HG03045 (cell line): ENCODE results near the gene ZNF92.
"Not testable (repeated sequence)": the region's sequence is repeated elsewhere in the genome, so short reads cannot be mapped to it uniquely, and the experiment has no call there.

ENCODE experiments used
- ATAC-seq: cut with Tn5 transposase; IDR thresholded peaks from one replicate; pipeline ENCODE4 v1.9.1; 2021; ENCODE audit warnings: mild to moderate bottlenecking, moderate library complexity; ENCODE audit not compliant: unreplicated experiment

The ZNF92 gene

DNA sequence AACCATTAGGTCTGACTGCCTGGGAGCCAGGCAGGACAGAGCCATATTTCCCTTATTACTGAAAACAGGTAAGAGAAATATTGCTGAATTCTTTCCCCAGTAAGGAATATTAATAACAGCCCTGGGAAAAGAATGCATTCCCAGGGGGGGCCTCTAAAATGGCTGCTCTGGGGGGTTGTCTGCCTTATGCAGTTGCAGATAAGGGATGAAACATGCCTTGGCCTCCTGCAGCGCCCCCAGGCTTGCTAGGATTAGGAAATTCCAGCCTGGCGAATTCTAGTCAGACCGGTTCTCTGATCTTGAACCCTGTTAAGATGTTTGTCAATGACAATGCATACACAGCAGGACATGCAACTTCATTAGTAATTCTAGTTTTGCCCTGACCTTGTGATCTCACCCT is 49.6 kb downstream of the ZNF92 start:
- ATAC-seq, result not testable (repeated sequence)

DNA sequence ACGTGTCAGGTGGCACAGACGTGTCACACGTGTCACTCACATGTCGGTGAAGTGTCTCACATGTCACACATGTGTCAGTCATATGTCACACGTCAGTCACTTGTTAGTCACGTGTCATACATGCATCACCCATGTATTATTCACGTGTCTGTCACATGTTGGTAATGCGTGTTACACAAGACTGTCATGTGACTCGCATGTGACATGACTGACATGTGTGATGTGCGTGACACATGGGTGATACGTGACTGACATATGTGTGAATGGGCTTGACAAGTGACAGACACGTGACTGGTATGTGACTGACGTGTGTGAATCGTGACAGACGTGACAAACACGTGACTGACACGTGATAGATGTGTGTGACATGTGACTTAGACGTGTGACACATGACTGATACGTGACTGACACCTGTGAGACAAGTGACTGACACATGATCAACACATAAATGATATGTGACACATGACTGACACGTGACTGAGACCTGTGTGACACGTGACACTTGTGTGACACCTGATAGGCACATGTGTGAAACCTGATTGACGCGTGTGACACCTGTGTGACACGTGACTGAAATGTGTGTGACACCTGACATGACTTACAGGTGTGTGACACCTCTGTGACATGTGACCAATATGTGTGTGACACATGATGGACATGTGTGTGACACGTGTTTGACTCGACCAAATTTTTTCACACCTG is 56.1 kb downstream of the ZNF92 start:
- no peak for ATAC-seq

GRCh38 chr7:65430344-65431186 is 56.9 kb downstream of the ZNF92 start:
- no peak for ATAC-seq

- no peak for ATAC-seq
Measured at GRCh38 chr7:65434307-65434706, 60.7 kb downstream of the ZNF92 start.

DNA sequence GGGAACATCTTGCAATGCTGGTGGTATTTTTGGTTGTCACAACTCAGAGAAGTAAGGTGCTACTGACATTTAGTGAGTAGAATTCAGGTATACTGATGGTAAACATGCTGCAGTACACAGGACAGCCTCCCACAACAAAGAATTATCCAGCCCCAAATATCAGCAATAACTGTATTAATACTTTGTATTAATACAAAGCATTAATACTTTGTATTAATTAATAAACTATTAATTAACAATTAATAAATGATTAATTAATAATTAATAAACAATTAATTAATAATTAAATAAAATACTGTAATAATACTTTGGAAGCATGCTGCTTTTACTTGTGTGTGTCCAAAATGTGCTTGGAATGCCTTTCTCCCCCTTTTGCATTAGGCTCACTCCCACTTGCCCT is 62.5 kb downstream of the ZNF92 start:
- no peak for ATAC-seq

- no peak for ATAC-seq
Measured at GRCh38 chr7:65438598-65438997, 64.9 kb downstream of the ZNF92 start.

DNA sequence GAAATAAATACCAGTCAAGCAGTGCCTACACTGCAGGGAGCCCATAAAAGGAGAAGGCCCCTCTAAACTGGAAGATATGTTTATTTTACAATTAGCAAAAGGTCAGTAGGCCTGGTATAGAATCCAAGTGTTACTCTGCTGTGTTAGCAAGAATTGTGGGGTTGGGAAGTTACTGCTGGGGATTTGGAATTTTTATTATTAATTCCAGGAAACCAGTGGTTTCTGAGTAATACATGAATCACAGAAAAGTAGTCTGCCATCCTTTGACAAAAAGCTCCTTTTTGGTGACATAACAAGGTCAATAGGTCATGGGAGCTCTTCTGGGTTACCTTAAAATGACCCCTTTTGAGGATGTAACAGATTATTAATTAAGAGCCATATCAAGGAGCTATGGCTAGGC is 67.4 kb downstream of the ZNF92 start:
- no peak for ATAC-seq

GRCh38 chr7:65444205-65444842 is 70.7 kb downstream of the ZNF92 start:
- ATAC-seq, result no peak

- ATAC-seq, result no peak
Measured at GRCh38 chr7:65444899-65445823, 71.5 kb downstream of the ZNF92 start.

DNA sequence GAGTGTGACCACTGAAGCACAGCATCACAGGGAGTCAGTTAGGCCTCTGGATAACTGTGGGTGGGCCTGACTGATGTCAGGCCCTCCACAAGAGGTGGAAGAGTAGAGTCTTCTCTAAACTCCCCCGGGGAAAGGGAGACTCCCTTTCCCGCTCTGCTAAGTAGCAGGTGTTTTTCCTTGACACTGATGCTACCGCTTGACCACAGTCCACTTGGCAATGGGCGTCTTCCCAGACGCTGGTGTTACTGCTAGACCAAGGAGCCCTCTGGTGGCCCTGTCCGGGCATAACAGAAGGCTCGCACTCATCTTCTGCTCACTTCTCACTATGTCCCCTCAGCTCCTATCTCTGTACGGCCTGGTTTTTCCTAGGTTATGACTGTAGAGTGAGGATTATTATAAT is 73.4 kb downstream of the ZNF92 start:
- not testable (repeated sequence) for ATAC-seq

DNA sequence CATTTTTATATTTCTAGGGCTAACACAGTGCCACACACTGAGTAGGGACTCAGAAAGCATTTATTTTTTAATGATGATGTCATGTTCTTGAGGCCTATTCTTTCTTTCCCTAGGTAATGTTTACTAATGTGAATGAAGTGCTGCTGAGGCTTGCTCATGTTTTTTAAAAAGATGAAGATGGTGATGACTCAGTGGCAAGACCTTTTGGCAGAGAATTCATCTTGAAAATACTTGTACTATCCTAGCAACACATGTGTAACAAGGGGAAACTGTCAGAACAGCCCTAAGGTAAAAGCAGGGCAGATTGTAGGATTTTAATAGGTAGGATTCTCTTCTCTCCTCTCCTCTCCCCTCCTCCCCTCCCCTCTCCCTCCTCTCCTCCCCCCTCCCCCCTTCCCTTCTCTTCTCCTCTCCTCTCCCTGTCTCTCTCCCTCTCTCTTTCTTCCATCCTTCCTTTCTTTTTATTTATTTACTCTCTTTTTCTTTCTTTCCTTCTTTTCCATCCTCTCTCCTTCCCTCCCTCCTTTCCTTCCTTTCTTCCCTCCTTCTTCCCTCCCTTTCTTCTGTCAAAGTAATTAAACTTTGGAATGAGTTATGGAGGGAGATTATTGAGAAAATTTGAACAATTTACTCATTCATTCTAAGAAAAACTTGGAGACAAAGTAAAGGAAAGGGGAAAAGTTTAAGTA is 75.3 kb downstream of the ZNF92 start:
- no peak for ATAC-seq

- no peak for ATAC-seq
Measured at GRCh38 chr7:65449505-65449852, 75.8 kb downstream of the ZNF92 start.
